ENCODE measurements around the gene MT1B.

Gene MT1B

DNA sequence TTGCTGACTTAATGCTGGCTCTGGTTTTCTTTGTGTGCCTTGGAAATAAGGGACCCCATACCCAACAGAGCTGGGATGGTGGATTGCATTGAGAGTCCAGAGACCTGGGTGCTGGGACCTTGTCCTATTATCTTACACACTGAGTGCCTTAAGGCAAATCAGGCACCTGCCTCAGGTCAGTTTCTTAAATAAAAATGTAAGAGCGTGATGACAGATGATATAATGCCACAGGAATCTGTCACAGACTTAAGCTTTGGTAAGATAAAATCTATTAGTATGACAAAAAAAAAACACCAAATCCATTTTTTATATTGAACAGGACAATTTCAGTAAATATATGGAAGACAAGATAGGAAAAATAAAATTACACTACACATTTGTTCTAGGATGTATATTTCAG, 11.6 kb upstream of the MT1B start:
- Mint-ChIP-seq H3K4me3 (no peak overlapping the region), H3K27ac (no peak overlapping the region), H3K4me1 (peaks cover 44% of the 10 kb centered on the region), H3K36me3 (no peaks in the 10 kb centered on the region), H3K9me3 (no peaks in the 10 kb centered on the region), H3K27me3 (peaks cover 77% of the 10 kb centered on the region)
- ATAC-seq, result no peak

GRCh38 chr16:56641166-56641565, 10.5 kb upstream of the MT1B start:
- ATAC-seq, result no peak
- Mint-ChIP-seq H3K27ac (no peak overlapping the region), H3K4me1 (peaks cover 41% of the 10 kb centered on the region), H3K27me3 (peaks cover 69% of the 10 kb centered on the region), H3K4me3 (no peak overlapping the region), H3K9me3 (no peaks in the 10 kb centered on the region), H3K36me3 (no peaks in the 10 kb centered on the region)

- no peaks in the 10 kb centered on the region for H3K36me3 Mint-ChIP-seq
- peak overlapping the region; percentile 80 for H3K4me3 Mint-ChIP-seq
- peak; percentile 98 for ATAC-seq
- peaks cover 62% of the 10 kb centered on the region for H3K27me3 Mint-ChIP-seq
- no peak overlapping the region for H3K27ac Mint-ChIP-seq
- no peaks in the 10 kb centered on the region for H3K9me3 Mint-ChIP-seq
- H3K4me1 Mint-ChIP-seq, result peaks cover 27% of the 10 kb centered on the region
These were observed 8.5 kb upstream of the MT1B start for GRCh38 chr16:56643080-56643778.

DNA sequence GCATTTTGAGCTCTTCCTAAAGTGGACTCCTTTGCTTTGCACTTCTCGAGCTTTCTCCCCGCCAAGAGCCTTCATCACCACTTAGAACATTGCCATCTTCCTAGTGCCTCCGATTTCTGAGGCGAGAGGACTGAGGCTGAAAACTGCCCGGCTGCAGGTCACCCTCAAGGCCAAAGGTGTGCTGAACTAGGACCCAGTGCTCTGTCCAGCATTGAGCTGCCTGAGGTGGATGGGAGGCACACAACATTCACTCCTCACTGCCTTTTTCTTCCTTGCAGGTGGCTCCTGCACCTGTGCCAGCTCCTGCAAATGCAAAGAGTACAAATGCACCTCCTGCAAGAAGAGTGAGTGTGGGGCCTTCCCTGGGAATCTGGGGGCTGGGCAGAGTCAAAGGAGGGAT, 7.9 kb upstream of the MT1B start:
- Mint-ChIP-seq H3K27ac (no peak overlapping the region), H3K36me3 (no peaks in the 10 kb centered on the region), H3K4me3 (peak overlapping the region; percentile 80), H3K9me3 (no peaks in the 10 kb centered on the region), H3K4me1 (peaks cover 21% of the 10 kb centered on the region), H3K27me3 (peaks cover 62% of the 10 kb centered on the region)
- ATAC-seq, result no peak

DNA sequence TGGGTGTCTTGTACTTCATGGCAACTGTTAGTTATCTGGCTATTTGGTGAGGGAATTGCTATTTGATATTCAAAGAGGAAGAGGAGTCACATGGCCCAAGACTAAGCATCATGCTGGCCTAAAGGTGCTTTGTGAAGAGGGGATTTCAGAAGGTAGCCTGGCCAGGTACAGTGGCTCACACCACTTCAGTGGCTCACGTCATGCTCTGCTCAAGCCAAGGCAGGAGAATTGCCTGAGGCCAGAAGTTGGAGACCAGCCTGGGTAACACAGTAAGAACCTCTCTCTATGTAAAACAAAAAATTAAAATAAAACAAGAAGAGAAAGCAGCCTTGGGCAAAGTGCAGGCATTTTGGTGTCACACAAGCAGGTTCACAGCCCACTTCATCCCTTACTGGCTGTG, 6.4 kb upstream of the MT1B start:
- Mint-ChIP-seq H3K4me3 (no peak overlapping the region), H3K27me3 (peaks cover 55% of the 10 kb centered on the region), H3K27ac (no peak overlapping the region), H3K36me3 (no peaks in the 10 kb centered on the region), H3K9me3 (no peaks in the 10 kb centered on the region), H3K4me1 (peaks cover 20% of the 10 kb centered on the region)
- ATAC-seq, result no peak

DNA sequence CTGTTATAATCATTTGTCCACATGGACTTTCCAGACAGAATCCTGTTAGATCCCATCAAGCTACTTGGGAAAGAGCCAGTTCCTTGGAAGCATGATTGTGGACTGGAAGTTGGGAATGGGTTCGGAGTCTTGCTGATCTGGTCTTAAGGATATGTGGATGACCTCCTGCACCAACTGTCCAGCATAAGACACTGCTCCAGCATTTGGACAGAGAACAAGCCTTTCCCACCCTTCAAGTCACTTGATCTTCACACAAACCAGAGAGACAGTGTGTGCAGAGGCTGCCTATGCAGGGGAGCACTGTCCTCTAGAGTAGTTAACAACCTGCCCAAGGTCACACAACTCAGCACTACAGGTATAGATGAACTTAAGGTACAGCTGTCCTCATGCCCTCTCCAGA, 5.8 kb upstream of the MT1B start:
- Mint-ChIP-seq H3K4me3 (no peak overlapping the region), H3K27me3 (peaks cover 50% of the 10 kb centered on the region), H3K4me1 (peaks cover 20% of the 10 kb centered on the region), H3K36me3 (no peaks in the 10 kb centered on the region), H3K9me3 (no peaks in the 10 kb centered on the region), H3K27ac (no peak overlapping the region)
- ATAC-seq, result no peak

DNA sequence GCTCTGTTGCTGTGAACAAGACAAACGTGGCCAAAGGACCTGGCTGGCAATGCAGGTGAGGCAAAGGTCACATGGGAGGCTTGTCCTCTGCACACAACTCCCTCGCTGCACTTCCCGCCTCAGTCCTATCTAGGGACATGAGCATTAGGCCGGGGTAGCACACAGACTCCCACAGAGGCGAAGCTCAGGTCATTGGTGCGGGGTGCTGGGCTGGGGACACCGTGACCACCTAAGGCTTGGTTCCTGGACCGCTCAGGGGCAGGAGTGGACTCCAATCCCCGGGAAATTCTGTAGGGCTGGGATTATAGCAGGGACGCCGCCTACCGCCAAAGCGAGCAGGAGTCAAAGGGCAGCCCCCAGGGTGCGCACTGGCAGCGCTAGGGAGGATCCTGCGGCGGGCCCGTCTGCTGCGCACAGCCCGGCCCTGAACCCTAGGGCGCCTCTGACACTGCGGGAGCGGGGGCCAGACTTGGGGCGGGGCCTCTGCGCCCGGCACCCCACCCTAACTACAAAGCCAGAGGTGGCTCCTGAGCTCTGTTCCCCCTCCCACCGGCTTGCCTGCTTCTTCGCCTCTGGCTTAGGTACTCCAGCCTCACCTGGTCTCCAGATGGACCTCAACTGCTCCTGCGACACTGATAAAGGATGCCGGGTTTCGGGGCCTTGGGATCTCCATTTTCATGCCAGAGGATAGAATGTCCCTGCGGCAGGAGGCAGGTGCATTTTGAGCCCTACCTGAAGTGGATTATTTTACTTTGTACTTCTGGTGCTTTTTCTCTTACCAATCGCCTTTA, 3.9 kb upstream of the MT1B start:
- Mint-ChIP-seq H3K36me3 (no peaks in the 10 kb centered on the region), H3K9me3 (no peaks in the 10 kb centered on the region), H3K4me1 (peaks cover 17% of the 10 kb centered on the region), H3K27ac (no peak overlapping the region), H3K4me3 (no peak overlapping the region), H3K27me3 (peaks cover 46% of the 10 kb centered on the region)
- no peak for ATAC-seq

DNA sequence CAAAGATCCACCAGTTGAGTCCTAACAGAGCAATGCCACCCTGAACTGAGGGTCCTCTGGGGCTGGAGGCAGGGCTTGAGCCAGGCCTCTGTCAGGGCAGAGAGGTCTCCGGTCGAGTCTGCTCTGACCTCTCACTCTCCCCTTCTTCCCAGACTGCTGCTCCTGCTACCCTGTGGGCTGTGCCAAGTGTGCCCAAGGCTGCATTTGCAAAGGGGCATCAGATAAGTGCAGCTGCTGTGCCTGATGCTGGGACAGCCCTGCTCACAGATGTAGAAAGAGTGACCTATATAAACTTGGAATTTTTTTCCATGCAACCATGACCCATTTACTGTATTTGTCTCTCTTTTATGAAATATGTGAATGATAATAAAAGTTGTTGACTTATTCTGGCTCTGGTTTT, 2.4 kb upstream of the MT1B start:
- Mint-ChIP-seq H3K27ac (no peak overlapping the region), H3K4me1 (peaks cover 12% of the 10 kb centered on the region), H3K4me3 (no peak overlapping the region), H3K27me3 (peaks cover 38% of the 10 kb centered on the region), H3K9me3 (no peaks in the 10 kb centered on the region), H3K36me3 (no peaks in the 10 kb centered on the region)
- no peak for ATAC-seq

- ATAC-seq, result no peak
- Mint-ChIP-seq H3K4me1 (peaks cover 12% of the 10 kb centered on the region), H3K27me3 (peaks cover 33% of the 10 kb centered on the region)
These were observed 1.9 kb upstream of the MT1B start for GRCh38 chr16:56649820-56650219.

GRCh38 chr16:56652600-56652999, 914 bp downstream of the MT1B start:
- Mint-ChIP-seq H3K4me1 (peaks cover 18% of the 10 kb centered on the region), H3K9me3 (no peaks in the 10 kb centered on the region), H3K4me3 (no peak overlapping the region), H3K36me3 (no peaks in the 10 kb centered on the region), H3K27me3 (peaks cover 21% of the 10 kb centered on the region), H3K27ac (no peak overlapping the region)
- no peak for ATAC-seq

More at GRCh38 chr16:56649820-56650219, 1.9 kb upstream of the MT1B start:
- Mint-ChIP-seq H3K36me3 (no peaks in the 10 kb centered on the region), H3K27ac (no peak overlapping the region), H3K4me3 (no peak overlapping the region), H3K9me3 (no peaks in the 10 kb centered on the region)

GRCh38 chr16:56653218-56653617, 1.5 kb downstream of the MT1B start:
- no peaks in the 10 kb centered on the region for H3K9me3 Mint-ChIP-seq
- peaks cover 14% of the 10 kb centered on the region for H3K27me3 Mint-ChIP-seq
- H3K4me3 Mint-ChIP-seq, result no peak overlapping the region
- H3K4me1 Mint-ChIP-seq, result peaks cover 24% of the 10 kb centered on the region
- ATAC-seq, result no peak
- H3K27ac Mint-ChIP-seq, result no peak overlapping the region
- no peaks in the 10 kb centered on the region for H3K36me3 Mint-ChIP-seq

DNA sequence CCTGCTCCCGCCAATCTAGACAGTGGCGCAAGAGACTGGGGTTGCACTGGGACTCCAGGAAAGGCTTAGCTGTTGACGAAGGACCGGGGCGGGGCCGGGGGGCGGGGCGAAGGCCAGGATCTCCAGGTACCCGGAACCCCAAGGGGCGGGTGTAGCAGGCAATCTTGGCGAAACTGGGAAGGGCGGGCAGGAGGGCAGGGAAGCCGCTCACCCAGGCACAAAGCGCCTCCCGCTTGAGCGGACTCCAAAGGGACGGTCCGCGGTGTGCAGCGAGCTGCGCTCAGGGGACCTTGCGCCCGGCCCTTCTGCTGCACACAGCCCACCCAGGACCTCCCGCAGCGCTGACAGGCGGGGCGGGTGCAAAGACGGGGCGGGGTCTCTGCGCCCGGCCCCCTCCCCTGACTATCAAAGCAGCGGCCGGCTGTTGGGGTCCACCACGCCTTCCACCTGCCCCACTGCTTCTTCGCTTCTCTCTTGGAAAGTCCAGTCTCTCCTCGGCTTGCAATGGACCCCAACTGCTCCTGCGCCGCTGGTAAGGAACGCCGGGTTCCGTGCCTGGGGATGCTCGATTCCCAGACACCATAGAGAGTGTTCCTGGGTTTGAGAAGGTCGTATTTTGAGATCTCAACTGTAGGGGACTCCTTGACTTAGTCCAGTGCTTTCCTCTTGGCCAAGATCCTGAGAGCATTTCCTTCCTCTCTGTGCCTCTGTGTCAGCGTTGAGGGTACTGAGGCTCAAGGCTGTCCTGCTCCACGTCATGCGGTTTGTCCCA, 6.1 kb downstream of the MT1B start, which contains the start of gene MT1F:
Gene MT1F, plus strand, starts transcription at position 405 of the 772 bp plus-strand sequence. Its CDS starts 100 bp downstream, at position 505.
- H3K27me3 Mint-ChIP-seq, result peaks cover 14% of the 10 kb centered on the region
- no peaks in the 10 kb centered on the region for H3K36me3 Mint-ChIP-seq
- H3K4me3 Mint-ChIP-seq, result peak within 1 kb of the TSS; percentile 89
- H3K4me1 Mint-ChIP-seq, result peaks cover 34% of the 10 kb centered on the region
- peak within 1 kb of the TSS; percentile 71 for H3K27ac Mint-ChIP-seq
- H3K9me3 Mint-ChIP-seq, result no peaks in the 10 kb centered on the region
- peak; percentile 85 for ATAC-seq

DNA sequence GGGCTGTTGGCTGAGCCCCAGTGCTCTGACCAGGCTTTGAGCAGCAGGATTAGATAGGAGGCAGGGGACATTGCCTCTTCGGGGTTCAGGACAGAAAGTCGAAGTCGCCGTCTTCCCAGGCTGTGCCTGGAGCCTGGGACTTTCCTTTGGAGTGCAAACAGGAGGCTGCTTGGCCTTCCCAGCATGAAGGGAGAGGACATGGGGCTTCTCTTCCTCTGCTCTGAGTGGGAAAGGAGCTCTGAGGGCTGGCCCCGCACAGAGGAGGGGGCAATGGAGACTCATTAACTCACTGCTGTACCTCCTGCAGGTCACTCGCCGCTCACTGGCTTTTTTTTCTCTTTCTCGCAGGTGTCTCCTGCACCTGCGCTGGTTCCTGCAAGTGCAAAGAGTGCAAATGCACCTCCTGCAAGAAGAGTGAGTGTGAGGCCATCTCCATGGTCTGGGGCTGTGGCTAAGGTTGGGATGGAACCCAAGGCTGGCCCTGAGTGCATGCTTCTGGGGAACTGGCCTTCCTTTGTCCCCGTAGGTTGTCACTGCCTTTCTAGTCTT, 6.7 kb downstream of the MT1B start:
- peaks cover 21% of the 10 kb centered on the region for H3K27me3 Mint-ChIP-seq
- H3K4me1 Mint-ChIP-seq, result peaks cover 35% of the 10 kb centered on the region
- H3K9me3 Mint-ChIP-seq, result no peaks in the 10 kb centered on the region
- no peak for ATAC-seq
- peak overlapping the region; percentile 89 for H3K4me3 Mint-ChIP-seq
- H3K27ac Mint-ChIP-seq, result peak overlapping the region; percentile 71
- no peaks in the 10 kb centered on the region for H3K36me3 Mint-ChIP-seq

- Mint-ChIP-seq H3K36me3 (no peaks in the 10 kb centered on the region), H3K27ac (no peak overlapping the region), H3K4me3 (peak overlapping the region; percentile 21), H3K9me3 (no peaks in the 10 kb centered on the region), H3K4me1 (peaks cover 25% of the 10 kb centered on the region), H3K27me3 (peaks cover 63% of the 10 kb centered on the region)
- ATAC-seq, result peak; percentile 22
These were observed 11.0 kb downstream of the MT1B start for GRCh38 chr16:56662357-56663354.
